Astrocyte of the spinal cord (primary cell): ENCODE data around the gene HSP90AB1.

Experiments used
- DNase-seq: peaks from one replicate; pipeline ENCODE4 v3.0.0; 2011; ENCODE audit warnings: low read depth, low spot score
- H3K4me3 ChIP-seq: 2 replicates; pipeline ENCODE4 v1.5.1; 2011; ENCODE audit warnings: low read depth, mild to moderate bottlenecking, low read length, moderate library complexity
- in situ Hi-C: cut with HindIII; loops from 2 replicates; pipeline ENCODE4 v1.10.0; 2017; ENCODE audit warnings: low sequenced_read_pairs
- TF ChIP-seq, protein P1 (sequence below): IDR thresholded peaks from 2 replicates; pipeline ENCODE4 v1.5.1; 2012; ENCODE audit warnings: low read depth, mild to moderate bottlenecking, low read length, inconsistent platforms

The HSP90AB1 gene

GRCh38 chr6:44217332-44218143 is 29.4 kb upstream of the HSP90AB1 start:
- peak; percentile 54 for DNase-seq
- in situ Hi-C loops: no loop called here
- H3K4me3 ChIP-seq: no peak overlapping the region
- TF ChIP-seq, protein P1, sequence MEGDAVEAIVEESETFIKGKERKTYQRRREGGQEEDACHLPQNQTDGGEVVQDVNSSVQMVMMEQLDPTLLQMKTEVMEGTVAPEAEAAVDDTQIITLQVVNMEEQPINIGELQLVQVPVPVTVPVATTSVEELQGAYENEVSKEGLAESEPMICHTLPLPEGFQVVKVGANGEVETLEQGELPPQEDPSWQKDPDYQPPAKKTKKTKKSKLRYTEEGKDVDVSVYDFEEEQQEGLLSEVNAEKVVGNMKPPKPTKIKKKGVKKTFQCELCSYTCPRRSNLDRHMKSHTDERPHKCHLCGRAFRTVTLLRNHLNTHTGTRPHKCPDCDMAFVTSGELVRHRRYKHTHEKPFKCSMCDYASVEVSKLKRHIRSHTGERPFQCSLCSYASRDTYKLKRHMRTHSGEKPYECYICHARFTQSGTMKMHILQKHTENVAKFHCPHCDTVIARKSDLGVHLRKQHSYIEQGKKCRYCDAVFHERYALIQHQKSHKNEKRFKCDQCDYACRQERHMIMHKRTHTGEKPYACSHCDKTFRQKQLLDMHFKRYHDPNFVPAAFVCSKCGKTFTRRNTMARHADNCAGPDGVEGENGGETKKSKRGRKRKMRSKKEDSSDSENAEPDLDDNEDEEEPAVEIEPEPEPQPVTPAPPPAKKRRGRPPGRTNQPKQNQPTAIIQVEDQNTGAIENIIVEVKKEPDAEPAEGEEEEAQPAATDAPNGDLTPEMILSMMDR: no peak

GRCh38 chr6:44219053-44219814 is 27.7 kb upstream of the HSP90AB1 start:
- peak overlapping the region; percentile 30 for H3K4me3 ChIP-seq
- in situ Hi-C loops: no loop called here
- peak; percentile 56 for DNase-seq
- TF ChIP-seq, protein P1: no peak

DNA sequence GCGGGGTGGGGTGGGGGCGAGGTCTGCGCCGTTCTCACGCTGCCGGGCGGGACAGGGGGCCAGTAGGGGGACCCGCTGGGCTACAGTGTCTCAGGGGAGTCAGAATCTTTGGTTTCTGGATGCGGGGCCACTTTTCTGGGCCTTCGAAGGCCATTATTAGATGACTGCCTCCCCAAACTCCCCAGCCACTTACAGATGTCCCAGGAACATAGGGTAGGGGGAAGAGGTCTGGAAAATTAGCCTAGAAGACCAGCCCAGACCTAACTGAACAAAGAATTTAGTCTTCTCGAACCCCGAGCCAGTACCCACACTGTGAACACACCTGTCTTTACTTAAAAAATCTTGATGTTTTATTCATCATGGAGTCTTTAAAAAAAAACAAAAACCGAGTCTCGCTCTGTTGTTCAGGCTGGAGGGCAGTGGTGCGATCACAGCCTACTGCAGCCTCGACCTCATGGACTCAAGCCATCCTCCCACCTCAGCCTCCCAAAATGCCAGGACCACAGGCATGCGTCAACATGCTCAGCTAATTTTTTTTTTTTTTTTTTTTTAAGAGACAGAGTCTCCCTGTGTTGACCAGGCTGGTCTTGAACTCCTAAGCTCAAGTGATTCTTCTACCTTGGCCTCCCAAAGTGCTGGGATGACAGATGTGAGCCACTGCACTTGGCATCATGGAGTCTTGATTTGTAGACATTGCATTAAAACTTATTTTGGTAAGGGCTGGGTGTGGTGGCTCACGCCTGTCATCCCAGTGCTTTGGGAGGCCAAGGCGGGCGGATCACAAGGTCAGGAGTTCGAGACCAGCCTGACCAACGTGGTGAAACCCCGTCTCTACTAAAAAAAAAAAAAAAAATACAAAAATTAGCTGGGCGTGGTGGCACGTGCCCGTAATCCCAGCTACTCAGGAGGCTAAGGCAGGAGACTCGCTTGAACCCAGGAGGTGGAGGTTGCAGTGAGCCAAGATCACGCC is 26.8 kb upstream of the HSP90AB1 start:
- in situ Hi-C loops: no loop called here
- TF ChIP-seq, protein P1: no peak
- no peak for DNase-seq
- H3K4me3 ChIP-seq: peak overlapping the region; percentile 30

- H3K4me3 ChIP-seq: no peak overlapping the region
- DNase-seq: no peak
- in situ Hi-C loops: no loop called here
- TF ChIP-seq, protein P1: no peak
These were observed 26.0 kb upstream of the HSP90AB1 start for GRCh38 chr6:44220913-44221290.

DNA sequence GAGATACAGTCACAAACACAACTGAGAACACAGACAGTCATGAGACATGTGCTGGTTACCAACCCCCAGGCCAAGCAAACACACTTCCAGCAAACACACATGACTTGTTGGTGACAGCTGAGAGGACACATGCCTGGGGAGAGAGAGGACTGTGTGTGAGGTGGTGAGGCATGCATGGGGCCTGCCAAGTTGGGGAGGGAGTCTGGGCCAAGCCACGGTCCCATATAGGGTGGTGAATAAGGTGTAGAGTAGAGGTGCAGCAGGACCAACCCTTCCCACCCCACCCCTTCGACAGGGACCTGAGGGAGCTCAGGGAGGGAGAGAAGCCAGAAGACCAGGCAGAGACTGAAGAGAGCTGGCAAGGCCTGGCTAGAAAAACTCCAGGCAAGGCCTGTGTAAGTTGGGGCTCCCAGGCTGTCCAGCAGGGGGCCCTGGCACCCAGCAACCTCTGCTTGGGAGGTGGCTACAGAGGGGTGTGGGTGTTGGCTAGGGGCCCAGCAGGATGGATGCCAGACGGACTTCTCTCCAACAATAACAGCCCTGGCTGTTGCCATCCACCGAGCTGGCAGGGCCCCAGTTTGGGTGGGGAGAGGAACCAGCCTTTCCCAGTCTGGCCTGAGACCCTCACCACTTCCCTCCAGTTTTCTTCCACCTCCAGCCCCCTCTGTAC is 25.5 kb upstream of the HSP90AB1 start:
- TF ChIP-seq, protein P1: peak; percentile 80
- H3K4me3 ChIP-seq: no peak overlapping the region
- DNase-seq: peak; percentile 75
- in situ Hi-C loops: no loop called here
